Measurements from ENCODE around the gene PTGS2.

PTGS2 gene

DNA sequence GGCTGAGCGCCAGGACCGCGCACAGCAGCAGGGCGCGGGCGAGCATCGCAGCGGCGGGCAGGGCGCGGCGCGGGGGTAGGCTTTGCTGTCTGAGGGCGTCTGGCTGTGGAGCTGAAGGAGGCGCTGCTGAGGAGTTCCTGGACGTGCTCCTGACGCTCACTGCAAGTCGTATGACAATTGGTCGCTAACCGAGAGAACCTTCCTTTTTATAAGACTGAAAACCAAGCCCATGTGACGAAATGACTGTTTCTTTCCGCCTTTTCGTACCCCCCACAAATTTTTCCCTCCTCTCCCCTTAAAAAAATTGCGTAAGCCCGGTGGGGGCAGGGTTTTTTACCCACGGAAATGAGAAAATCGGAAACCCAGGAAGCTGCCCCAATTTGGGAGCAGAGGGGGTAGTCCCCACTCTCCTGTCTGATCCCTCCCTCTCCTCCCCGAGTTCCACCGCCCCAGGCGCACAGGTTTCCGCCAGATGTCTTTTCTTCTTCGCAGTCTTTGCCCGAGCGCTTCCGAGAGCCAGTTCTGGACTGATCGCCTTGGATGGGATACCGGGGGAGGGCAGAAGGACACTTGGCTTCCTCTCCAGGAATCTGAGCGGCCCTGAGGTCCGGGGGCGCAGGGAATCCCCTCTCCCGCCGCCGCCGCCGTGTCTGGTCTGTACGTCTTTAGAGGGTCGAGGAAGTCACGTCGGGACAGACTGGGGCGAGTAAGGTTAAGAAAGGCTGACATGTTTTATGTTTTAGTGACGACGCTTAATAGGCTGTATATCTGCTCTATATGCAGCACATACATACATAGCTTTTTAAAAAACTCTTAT is at the start of gene PTGS2:
Gene PTGS2 (minus strand): TSS at position 179 of the 817 bp plus-strand sequence. CDS start 133 bp downstream, at position 46.
- DNase-seq, result no peak

DNA sequence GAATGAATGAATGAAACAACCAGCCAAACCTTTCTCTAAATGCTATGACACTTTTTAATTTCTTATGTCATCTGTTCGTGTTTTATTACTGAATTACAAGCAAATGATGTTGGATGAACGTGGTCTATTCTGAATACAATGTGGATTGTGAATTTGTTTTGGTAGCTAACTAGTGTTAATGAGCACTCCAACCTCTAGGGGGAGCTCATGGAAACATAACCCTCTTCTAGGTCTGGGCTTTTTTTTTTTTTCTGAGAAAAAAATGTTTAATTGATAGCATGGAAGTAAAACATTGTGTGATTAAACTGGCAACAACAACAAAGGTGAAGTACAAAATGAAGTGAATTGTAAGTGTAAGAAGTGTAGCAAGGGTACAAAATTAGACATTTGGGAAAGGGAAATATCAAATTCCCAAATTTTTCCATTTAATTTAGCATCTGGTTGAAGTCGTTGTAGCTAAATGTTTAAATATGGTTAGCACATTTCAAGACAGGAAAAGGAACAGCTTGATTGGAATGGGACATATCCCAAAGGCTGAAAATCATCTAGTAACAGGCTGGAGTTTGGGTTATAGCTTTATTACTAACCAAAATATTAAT is 42.6 kb upstream of the PTGS2 start:
- DNase-seq, result no peak

DNA sequence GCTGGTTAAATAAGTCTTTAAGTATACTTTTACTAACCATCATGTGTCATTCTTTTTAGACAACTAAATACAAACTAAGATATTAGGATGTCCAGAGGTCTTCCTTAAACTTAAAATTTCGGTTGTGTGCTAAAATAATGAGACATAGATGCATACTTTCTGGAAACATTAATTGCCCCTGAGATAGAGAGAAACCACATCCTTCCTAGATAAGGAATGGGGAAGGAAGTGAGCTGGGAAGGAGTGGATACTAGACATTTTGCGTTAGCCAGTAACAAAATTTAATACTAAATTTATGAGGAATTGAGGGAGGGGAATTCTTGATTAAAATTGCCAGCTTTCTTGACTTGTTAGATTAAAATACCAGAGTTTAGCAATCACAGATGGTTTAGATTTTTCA is 37.1 kb upstream of the PTGS2 start:
- DNase-seq, result no peak

DNA sequence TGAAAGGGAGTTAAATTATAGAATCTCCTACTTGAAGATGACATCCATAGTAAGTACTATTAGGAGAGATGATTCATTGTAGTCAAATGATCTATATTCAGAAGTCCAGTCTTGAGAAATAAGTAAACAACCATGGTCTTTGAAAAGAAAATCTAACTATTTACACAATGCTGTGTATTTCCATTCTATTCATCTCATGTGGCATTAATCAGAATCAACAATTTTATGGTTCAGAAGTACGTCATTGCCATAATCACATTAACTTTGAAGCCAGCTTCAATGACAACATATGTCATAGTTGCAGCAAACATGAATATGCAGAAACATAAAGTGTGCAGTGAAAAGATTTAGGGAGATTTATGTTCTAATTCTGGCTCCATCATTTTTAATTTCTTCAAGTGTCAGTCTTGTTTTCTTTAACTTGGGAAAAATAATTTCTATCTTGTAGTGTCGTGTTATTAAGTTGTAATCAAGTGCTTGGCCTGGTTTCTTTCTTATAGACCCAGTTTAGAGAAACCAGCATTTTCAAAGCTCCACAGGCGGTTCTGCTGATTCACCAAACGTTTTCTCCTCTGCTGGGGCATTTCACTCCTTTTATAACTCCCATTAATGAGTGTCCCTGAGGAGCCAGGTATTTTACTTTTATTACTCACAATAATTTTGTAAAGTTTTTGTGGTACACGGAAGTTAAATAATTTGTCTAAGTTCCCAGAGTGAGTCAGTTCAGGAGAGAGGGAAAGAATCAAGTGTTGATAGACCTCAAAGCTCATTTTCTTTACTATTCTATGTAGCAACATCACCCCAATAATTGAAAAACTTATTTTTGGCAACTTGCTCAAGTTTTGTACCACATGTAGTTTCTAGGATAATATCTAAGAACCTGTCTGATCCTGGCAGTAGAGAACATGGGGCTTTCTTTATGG is 35.9 kb upstream of the PTGS2 start:
- no peak for DNase-seq

DNA sequence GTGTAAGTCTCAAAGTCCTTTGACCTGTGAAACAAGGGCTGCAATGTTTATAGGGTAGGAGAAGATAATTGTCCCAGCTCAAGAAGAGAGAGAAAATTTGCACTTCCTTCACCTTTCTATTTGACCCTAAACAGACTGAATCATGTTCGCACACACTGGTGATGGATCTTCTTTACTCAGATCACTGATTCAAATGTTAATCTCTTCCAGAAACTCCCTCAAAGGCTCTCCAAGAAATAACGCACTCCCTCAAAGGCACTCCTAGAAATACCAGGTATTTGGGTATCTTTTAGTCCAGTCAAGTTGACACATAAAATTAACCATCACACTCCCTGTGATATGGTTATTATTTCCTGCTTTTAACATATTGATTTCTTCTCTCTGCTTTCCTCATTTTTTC is 30.5 kb upstream of the PTGS2 start:
- DNase-seq, result no peak

DNA sequence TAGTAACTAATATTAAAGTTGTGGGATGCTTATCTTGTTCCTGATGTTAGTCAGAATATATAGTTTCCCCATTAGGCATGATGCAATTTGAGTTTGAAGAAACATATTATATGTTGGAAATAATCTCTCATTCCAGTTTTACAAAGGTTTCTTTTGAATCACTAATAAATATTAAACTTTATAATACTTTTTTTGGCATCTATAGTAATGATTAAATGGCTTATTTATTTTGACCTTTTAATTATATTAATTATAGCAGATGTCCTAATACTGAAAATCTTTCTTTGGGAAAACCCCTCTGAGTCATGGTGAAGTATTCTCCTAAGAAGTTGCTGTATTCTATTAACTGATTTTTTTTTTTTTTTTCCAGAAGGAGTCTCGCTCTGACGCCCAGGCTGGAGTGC is 28.5 kb upstream of the PTGS2 start:
- no peak for DNase-seq

DNA sequence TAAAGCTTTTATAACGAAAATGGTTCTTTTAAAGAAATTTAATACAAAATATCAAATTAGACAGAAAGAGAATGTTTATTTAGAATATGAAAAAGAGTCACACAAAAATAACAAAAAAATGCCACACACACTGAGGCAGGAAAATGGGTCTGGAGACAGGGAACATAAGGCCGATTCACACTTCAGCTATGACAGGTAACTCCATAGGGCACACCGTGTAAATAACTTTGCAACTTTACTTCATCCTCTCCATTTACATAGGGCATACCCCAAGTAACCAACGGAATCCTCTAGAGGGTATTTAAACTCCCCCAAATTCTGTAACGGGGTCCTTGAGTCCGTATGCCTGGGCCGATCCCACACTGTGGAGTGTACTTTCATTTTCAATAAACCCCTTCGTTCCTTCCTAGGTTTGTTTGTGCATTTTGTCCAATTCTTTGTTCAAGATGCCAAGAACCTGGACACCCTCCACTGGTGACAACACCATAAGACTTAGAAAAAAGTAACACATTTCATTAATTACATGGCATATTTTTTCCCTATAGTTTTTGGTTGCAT is 23.1 kb upstream of the PTGS2 start:
- no peak for DNase-seq

DNA sequence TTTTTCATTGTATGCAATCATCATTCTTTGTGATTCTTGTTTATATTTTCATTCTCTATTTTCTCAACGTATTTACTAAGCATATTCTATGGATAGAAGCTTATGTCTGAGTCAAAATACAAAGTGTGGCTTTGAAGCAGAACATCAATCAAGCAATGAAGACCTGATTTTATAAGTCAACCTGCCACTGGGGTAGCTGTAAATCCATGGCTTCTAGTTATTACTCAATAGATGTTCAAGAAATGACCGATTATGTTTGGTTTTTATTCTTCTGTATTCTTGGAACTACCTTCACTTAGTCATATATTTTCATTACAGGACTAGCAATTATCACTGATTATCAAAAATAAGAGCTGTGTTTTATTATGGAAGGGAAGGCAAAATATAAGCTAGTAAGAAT is 20.5 kb upstream of the PTGS2 start:
- no peak for DNase-seq

DNA sequence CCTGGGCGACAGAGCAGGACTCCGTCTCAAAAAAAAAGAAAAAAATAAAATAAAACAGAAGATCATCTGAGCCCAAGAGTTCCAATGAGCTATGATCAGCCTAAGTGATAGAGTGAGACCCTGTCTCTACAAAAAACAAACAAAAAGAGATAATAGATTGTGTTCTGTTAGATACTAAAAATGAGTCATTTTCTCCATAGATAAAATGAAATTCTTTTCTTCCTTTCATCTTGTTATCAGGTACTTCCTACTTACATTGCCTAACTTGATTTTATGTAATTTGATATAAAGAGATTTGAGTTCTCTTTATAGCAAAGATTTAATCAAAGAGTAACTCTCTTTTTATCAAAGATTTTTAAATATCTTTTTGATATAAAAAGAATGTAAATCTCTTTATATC is 19.3 kb upstream of the PTGS2 start:
- no peak for DNase-seq

DNA sequence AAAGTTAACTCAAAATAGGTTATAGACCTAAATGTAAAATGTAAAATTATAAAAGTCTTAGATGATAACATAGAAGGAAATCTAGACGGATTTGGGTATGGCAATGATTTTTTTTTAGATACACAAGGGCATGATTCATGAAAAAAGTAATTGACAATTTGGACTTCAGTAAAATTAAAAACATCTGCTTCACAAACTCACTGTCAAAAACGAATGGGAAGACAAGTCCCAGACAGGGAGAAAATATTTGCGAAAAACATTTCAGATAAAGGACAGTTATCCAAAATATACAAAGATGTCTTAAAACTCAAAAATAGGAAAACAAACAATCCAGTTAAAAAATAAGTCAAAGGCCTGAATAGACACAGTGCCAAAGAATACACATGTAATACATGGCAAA is 9.7 kb upstream of the PTGS2 start:
- no peak for DNase-seq

DNA sequence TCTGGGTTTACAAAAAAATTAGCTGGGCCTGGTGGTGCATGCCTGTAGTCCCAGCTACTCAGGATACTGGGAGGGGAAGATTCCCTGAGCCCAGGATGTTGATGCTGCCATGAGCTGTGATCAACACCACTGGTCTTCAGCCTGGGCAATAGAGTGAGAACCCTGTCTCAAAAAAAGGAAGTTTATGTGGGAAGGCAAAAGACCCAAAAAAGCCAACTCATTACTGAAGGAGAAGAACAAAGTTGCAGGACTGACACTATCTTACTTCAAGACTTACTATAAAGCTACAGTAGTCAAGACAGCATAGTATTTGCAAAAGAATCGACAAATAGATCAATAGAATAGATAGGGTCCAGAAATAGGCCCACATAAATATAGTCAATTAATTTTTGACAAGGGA is 9.2 kb upstream of the PTGS2 start:
- no peak for DNase-seq

DNA sequence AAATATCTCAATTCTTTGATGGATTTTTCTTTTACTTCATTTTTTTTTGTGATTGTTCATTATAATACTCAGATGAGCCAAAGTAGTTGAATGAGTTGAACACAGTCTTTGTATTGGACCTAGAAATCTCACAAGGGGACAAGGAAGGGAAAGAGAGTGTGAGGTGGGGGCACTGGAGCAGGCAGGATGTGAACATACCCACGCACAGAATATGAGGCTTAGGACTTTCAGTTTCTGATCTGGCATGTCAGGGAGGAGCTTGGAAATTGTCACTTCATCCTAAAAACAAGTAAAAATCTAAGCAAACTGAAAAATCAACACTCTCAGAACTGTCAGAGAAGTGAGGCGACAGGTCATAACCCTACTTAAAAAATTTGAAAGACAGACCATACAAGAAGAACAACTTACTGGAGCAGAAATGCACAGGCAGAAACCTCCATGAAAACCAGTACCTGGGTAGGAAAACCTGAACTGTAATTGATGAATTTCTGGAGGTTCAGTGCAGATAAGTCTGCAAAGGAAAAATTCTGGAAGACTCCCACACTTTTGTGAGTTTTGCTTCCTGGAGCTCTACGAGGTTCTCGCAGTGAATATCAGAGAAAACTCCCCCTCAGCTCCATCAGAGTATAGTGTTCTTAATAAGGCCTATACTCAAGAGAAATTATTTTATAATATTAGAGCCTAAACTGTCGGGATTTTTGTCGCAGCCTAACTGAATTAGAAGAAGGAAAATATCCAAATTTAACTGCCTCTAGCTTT is 3.6 kb upstream of the PTGS2 start:
- no peak for DNase-seq

DNA sequence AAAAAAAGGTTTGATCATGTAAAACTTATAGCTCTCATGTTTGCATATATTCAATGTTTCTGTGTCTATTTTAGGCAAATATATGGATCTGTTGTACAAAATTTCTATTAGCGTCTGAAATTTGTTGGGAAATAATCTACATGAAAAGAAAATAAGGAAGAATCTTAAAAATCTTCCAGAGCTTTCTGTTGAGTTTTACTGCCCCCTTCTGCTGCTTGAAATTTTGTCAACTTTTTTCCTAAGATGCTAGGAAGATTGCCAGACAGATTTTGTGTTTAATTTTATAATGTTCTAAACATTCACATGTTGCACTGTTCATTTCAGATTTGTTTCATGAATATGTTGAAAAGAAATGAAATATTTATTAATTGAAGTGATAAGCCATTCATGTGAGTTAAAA is 2.5 kb upstream of the PTGS2 start:
- no peak for DNase-seq

DNA sequence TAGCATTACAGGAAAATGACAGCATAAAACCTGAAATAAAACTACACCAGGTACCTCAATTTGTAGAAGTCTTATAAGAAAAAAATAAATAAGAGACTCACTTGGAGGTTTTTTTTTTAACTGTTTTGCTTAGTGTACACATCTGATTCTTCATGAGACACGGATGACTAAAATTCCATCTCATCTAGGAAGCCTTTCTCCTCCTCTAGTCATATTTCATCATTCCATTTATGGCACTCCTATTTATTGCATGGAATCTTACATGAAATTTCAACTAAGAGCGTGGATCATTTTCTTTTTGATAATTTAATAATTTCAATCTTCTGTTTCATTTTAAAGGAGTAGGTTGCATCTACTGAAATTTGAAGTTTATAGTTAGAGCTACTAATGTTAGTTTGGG is 1.6 kb upstream of the PTGS2 start:
- no peak for DNase-seq

DNA sequence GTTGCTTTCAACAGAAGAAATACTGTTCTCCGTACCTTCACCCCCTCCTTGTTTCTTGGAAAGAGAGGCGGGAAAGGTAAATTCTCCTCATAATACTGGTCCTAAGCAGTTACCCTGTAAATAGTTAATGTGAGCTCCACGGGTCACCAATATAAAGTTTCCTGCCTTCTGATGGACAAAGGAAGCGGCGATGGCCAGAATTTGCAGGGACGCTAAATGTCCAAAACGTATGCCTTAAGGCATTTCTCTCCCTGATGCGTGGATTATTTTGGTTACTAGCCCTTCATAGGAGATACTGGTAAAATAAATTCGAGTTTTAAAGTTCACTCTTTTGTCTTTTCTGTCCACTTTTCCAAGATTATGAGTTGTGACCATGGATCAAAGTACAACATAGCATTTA is 898 bp upstream of the PTGS2 start:
- no peak for DNase-seq

DNA sequence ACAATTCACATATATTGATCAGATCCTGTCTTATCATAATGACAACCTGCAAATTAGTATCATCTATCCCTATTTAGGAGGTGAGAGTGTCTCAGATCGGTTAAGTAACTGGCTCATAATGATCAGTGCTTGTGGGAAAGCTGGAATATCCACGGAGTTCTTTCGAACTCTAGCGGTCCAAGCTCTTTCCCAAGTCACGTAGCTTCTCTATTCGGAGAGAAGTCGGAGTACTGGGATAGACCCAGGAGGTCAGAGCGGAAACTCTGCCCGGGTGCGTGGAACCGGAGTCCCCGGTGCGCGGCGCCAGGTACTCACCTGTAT is 339 bp downstream of the PTGS2 start:
- no peak for DNase-seq

DNA sequence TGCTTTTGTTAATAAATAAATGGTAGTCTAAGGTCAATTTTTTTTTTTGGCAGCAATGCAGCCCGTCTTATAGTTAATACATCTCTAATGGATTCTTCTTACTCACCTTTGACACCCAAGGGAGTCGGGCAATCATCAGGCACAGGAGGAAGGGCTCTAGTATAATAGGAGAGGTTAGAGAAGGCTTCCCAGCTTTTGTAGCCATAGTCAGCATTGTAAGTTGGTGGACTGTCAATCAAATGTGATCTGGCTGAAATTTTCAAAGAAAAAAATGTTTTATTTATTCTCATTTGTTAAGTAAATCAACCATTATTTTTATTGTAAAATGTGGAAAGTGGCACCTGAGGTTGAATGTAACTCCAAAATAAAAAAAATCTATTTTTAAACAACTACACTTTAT is 2.1 kb downstream of the PTGS2 start:
- no peak for DNase-seq

DNA sequence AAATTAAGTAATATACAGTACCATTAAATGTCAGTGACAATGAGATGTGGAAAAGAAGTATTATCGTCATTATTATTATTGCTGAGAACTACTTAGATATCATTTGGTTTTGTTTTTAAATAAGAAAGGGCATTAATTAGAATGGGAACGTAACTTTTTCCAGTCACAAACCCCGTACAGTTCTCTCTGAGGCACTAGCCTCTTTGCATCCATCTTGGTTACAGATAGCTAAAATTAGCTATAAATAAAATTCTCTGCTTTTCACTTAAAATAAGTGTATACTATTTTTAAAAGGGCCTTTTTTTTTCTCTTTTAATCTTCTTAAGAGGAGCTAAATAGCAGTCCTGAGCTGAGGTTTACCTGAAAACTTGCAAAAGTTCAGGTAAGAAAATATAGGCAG is 7.6 kb downstream of the PTGS2 start:
- no peak for DNase-seq

DNA sequence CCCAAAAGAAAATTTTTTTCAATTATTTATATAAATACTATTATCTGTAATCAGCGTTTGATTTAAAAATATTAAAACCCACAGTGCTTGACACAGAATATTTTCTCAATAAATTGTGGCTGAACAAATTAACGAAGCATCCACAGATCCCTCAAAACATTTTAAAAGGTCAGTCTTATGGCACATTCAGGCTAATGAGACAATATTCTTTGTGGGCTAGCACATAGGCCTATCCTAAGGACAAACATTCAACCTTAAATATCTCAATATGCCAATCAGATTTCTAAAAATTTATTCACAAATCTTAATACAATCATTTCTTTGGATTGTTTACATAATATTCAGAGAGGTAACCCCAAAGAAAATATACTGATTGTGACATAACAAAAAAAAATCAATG is 8.1 kb downstream of the PTGS2 start:
- DNase-seq, result no peak

DNA sequence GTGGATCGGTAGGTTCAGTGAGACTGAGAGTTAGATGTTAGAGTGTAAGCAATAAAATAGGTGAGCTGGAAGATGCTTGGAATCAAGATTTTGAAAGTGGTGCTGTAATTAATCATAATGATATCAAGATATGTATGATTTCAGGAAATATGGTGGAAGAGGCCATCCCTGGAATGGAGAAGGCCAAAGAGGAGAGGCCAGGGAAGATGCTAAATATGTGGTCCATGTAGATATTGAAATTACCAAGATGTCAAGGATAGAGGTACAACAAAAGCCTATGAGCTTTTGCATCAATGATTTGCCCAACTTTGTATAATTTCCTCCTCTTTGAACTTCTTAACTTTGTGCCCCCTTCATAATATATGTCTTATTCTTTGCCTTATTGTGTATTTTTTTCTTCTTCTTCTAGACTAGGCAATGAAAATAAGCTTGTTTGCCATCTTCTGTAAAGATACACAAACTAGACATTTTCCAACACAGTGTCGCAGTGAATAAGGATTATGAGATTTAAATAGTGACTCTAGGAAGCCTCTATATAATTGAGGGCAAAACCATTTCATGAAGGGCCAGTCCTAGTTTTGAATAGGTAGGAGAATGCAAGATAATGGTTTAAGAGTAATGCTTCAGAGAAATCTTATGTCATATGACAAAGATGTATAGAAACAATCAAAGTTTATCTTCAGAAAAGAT is 8.9 kb downstream of the PTGS2 start:
- no peak for DNase-seq

DNA sequence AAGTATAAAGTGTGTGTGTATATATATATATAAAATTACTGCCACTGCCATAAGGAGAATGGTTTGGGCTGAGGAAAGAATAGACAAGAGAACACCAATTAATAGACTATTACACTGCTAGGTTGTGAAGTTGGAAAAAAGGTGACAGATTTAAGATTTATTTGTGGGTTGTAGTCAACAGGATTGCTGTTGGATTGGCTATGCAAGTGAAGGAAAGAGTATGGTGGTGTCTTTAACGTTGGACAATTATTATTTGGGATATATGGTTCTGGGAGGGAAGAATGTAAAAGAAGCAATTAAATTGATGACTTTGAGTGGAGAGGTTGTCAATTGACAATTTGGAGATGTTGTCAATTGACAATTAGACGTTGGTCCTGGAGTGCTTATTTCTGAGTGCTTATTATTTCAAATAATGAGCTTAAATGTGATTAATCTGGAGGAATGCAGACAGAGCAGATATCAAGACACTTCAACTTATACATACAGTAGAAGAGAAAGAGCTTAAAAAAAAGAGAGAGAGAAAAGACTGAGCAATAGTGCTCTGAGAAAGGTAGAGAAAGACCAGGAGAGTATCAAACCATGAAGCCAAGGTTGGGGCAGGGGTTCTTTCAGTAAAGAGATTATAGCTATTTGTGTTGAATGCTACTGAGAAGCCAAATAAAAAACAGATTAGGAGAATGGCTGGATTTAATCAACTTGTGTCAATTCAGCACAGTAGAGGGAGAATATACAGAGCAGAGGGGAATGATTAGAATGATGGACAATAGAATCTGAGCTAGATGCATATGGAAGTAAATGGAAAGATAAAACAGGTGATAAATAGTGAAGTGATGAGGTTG is 9.7 kb downstream of the PTGS2 start:
- DNase-seq, result no peak
